Effector memory CD8-positive, alpha-beta T cell (primary cell): ENCODE results near the gene HEATR1.

ENCODE experiments used
- ATAC-seq: fragments of 150-1000 bp; cut with Tn5 transposase; replicated peaks from 2 replicates; pipeline ENCODE4 v1.10.0; 2021; ENCODE audit warnings: mild to moderate bottlenecking, moderate library complexity
- DNase-seq, 3 experiments: peaks; one replicate each; pipeline ENCODE4 v3.0.0; 2021
- H3K27ac Mint-ChIP-seq, 2 donors: one replicate each; pipeline ENCODE4 v1.8.0; 2022; ENCODE audit warnings: mild to moderate bottlenecking in 2 of 2, mixed read lengths in 2 of 2, moderate library complexity in 2 of 2
- H3K27me3 Mint-ChIP-seq, 2 donors: one replicate each; pipeline ENCODE4 v1.8.0; 2022; ENCODE audit warnings: mixed read lengths in 2 of 2
- H3K36me3 Mint-ChIP-seq: one replicate; pipeline ENCODE4 v1.8.0; 2022; ENCODE audit warnings: mild to moderate bottlenecking, moderate library complexity, mixed read lengths; ENCODE audit not compliant: insufficient read depth
- H3K4me1 Mint-ChIP-seq, 2 donors: one replicate each; pipeline ENCODE4 v1.8.0; 2022; ENCODE audit warnings: low read depth in 2 of 2, mixed read lengths in 2 of 2
- H3K4me3 Mint-ChIP-seq, 2 donors: one replicate each; pipeline ENCODE4 v1.8.0; 2022; ENCODE audit warnings: mild to moderate bottlenecking in 2 of 2, mixed read lengths in 2 of 2, moderate library complexity in 2 of 2
- H3K9me3 Mint-ChIP-seq, 2 donors: one replicate each; pipeline ENCODE4 v1.8.0; 2022; ENCODE audit warnings: mixed read lengths in 2 of 2

The HEATR1 gene

DNA sequence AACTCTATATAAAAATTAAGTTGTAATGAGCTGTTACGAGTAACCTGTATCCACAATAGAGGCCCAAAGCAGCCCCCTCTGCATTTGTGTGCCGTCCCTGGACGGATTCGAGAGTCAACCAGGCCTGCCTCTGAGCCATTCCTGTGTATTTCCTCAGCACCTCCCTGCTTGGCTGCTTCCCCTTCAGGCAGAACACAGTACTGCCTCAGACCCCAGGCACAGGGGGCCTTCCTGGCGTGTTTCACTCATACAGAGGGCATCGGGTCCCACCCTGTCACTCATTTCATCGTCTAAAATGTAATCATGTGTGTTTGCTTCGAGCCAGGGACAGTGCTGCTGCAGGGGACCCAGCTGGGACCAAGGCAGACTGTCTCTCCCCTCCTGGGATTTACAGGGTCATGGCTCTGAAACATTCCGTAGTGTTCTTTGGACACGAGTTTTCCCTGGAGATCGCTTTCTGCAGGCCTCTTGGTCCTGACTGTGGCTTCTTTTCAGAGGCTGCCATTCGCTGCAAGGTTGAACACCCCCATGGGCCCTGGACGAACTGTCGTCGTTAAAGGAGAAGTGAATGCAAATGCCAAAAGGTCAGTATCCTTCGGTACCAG lies 61.1 kb downstream of the HEATR1 start:
- Mint-ChIP-seq H3K36me3 (peaks cover 74% of the 10 kb centered on the region), H3K4me3 (no peak overlapping the region), H3K4me1 (peaks cover 11 to 17% of the 10 kb centered on the region in 2 donors), H3K27me3 (no peaks in the 10 kb centered on the region), H3K9me3 (no peaks in the 10 kb centered on the region), H3K27ac (peak overlapping the region in 1 of 2 donors; percentile 77)
- DNase-seq (no peak), ATAC-seq (no peak)

GRCh38 chr1:236541710-236542109 lies 62.6 kb downstream of the HEATR1 start:
- no peak overlapping the region for H3K27ac Mint-ChIP-seq
- no peak for DNase-seq
- H3K36me3 Mint-ChIP-seq: peaks cover 73% of the 10 kb centered on the region

GRCh38 chr1:236540813-236541465 lies 63.4 kb downstream of the HEATR1 start:
- Mint-ChIP-seq H3K36me3 (peaks cover 73% of the 10 kb centered on the region), H3K4me1 (peaks cover 6 to 13% of the 10 kb centered on the region in 2 donors), H3K27ac (peak overlapping the region in 1 of 2 donors; percentile 49), H3K27me3 (no peaks in the 10 kb centered on the region), H3K4me3 (no peak overlapping the region), H3K9me3 (no peaks in the 10 kb centered on the region)
- no peak for DNase-seq
- ATAC-seq: no peak

More at GRCh38 chr1:236541710-236542109, 62.6 kb downstream of the HEATR1 start:
- Mint-ChIP-seq H3K9me3 (no peaks in the 10 kb centered on the region), H3K4me1 (peaks cover 11 to 12% of the 10 kb centered on the region in 2 donors), H3K27me3 (no peaks in the 10 kb centered on the region), H3K4me3 (no peak overlapping the region)
- no peak for ATAC-seq

- no peak for ATAC-seq
- peaks cover 62% of the 10 kb centered on the region for H3K36me3 Mint-ChIP-seq
- DNase-seq: no peak
- no peaks in the 10 kb centered on the region for H3K27me3 Mint-ChIP-seq
- H3K9me3 Mint-ChIP-seq: no peaks in the 10 kb centered on the region
- H3K4me1 Mint-ChIP-seq: peaks cover 22 to 25% of the 10 kb centered on the region in 2 donors
- peak overlapping the region; percentile 78 to 88 for H3K27ac Mint-ChIP-seq
- H3K4me3 Mint-ChIP-seq: no peak overlapping the region
Measured at GRCh38 chr1:236536540-236536939, 67.8 kb downstream of the HEATR1 start.

GRCh38 chr1:236535662-236536161 lies 68.6 kb downstream of the HEATR1 start:
- DNase-seq (no peak), ATAC-seq (no peak)
- no peaks in the 10 kb centered on the region for H3K27me3 Mint-ChIP-seq
- peak overlapping the region; percentile 78 to 88 for H3K27ac Mint-ChIP-seq
- peaks cover 22 to 29% of the 10 kb centered on the region in 2 donors for H3K4me1 Mint-ChIP-seq
- H3K4me3 Mint-ChIP-seq: no peak overlapping the region
- H3K36me3 Mint-ChIP-seq: peaks cover 65% of the 10 kb centered on the region
- no peaks in the 10 kb centered on the region for H3K9me3 Mint-ChIP-seq

- Mint-ChIP-seq H3K36me3 (peaks cover 61% of the 10 kb centered on the region), H3K4me3 (no peak overlapping the region), H3K27me3 (no peaks in the 10 kb centered on the region), H3K27ac (no peak overlapping the region), H3K4me1 (peaks cover 26 to 33% of the 10 kb centered on the region in 2 donors), H3K9me3 (no peaks in the 10 kb centered on the region)
- ATAC-seq: no peak
- DNase-seq: no peak
Measured at GRCh38 chr1:236535190-236535589, 69.1 kb downstream of the HEATR1 start.

GRCh38 chr1:236534151-236534651 lies 70.1 kb downstream of the HEATR1 start:
- H3K4me1 Mint-ChIP-seq: peaks cover 28 to 34% of the 10 kb centered on the region in 2 donors
- DNase-seq (no peak), ATAC-seq (peak; percentile 72)
- no peaks in the 10 kb centered on the region for H3K27me3 Mint-ChIP-seq
- peak overlapping the region; percentile 47 to 85 for H3K27ac Mint-ChIP-seq
- H3K9me3 Mint-ChIP-seq: no peaks in the 10 kb centered on the region
- H3K36me3 Mint-ChIP-seq: peaks cover 63% of the 10 kb centered on the region
- H3K4me3 Mint-ChIP-seq: peak overlapping the region in 1 of 2 donors; percentile 21

DNA sequence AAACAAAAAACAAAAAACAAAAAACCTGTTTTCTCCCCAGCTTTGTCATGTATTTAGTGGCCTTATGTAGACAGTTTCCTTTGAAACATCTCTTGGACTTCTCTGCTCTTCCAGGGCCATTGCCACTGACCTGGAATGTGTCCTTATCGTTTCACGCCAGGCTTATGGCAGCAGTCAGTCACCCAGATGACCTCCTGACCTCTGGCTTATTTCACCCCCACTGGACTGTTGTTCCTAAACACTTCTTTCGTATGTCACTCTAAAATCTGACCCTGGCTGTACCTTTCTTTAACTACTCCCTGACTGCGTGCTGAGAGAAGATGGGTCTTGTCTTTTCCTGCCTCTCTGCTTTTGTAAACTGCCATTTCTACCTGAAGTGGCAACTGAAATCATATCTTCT lies 71.5 kb downstream of the HEATR1 start:
- Mint-ChIP-seq H3K27ac (peak overlapping the region in 1 of 2 donors; percentile 85), H3K9me3 (no peaks in the 10 kb centered on the region), H3K4me1 (peaks cover 32 to 38% of the 10 kb centered on the region in 2 donors), H3K27me3 (no peaks in the 10 kb centered on the region), H3K4me3 (no peak overlapping the region), H3K36me3 (peaks cover 68% of the 10 kb centered on the region)
- no peak for DNase-seq
- ATAC-seq: no peak

- Mint-ChIP-seq H3K27ac (peak overlapping the region in 1 of 2 donors; percentile 25), H3K4me1 (peaks cover 35 to 36% of the 10 kb centered on the region in 2 donors), H3K36me3 (peaks cover 59% of the 10 kb centered on the region), H3K9me3 (no peaks in the 10 kb centered on the region), H3K27me3 (no peaks in the 10 kb centered on the region), H3K4me3 (no peak overlapping the region)
- ATAC-seq (no peak), DNase-seq (no peak)
Measured at GRCh38 chr1:236530959-236531358, 73.4 kb downstream of the HEATR1 start.

DNA sequence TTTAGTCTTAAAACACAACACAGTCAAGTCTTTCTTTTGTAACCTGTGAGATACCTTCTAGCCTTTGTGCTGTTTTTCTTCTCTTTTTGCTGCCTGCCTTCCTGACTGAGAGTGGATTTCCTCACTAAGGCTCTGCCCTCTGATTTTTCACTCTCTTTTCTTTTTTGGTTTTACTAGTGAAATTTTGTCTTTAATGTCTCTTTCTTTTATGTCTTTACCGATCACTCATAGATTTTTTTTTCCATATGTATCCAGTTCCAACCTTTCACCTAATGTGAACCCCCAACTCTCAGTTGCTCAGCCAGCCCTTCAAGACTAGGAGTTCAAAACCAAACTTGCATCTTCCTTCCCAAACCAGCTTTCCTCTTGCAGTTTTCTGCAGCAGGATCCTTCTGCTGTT lies 74.0 kb downstream of the HEATR1 start:
- no peak for DNase-seq
- Mint-ChIP-seq H3K36me3 (peaks cover 60% of the 10 kb centered on the region), H3K27me3 (no peaks in the 10 kb centered on the region), H3K4me1 (peaks cover 30 to 35% of the 10 kb centered on the region in 2 donors), H3K27ac (peak overlapping the region; percentile 11 to 25), H3K9me3 (no peaks in the 10 kb centered on the region), H3K4me3 (no peak overlapping the region)
- ATAC-seq: no peak

- H3K4me3 Mint-ChIP-seq: no peak overlapping the region
Measured at GRCh38 chr1:236526079-236526478, 78.2 kb downstream of the HEATR1 start.

GRCh38 chr1:236524895-236525184 lies 79.5 kb downstream of the HEATR1 start:
- H3K9me3 Mint-ChIP-seq: no peaks in the 10 kb centered on the region
- H3K36me3 Mint-ChIP-seq: peaks cover 50% of the 10 kb centered on the region
- DNase-seq (no peak), ATAC-seq (no peak)
- peak overlapping the region; percentile 98 to 99 for H3K27ac Mint-ChIP-seq
- peaks cover 19 to 25% of the 10 kb centered on the region in 2 donors for H3K4me1 Mint-ChIP-seq
- no peaks in the 10 kb centered on the region for H3K27me3 Mint-ChIP-seq
- H3K4me3 Mint-ChIP-seq: peak overlapping the region; percentile 95 to 100

More at GRCh38 chr1:236526079-236526478, 78.2 kb downstream of the HEATR1 start:
- Mint-ChIP-seq H3K27ac (peak overlapping the region in 1 of 2 donors; percentile 8), H3K9me3 (no peaks in the 10 kb centered on the region), H3K36me3 (peaks cover 52% of the 10 kb centered on the region), H3K27me3 (no peaks in the 10 kb centered on the region), H3K4me1 (peaks cover 27 to 31% of the 10 kb centered on the region in 2 donors)
- ATAC-seq (no peak), DNase-seq (no peak)

DNA sequence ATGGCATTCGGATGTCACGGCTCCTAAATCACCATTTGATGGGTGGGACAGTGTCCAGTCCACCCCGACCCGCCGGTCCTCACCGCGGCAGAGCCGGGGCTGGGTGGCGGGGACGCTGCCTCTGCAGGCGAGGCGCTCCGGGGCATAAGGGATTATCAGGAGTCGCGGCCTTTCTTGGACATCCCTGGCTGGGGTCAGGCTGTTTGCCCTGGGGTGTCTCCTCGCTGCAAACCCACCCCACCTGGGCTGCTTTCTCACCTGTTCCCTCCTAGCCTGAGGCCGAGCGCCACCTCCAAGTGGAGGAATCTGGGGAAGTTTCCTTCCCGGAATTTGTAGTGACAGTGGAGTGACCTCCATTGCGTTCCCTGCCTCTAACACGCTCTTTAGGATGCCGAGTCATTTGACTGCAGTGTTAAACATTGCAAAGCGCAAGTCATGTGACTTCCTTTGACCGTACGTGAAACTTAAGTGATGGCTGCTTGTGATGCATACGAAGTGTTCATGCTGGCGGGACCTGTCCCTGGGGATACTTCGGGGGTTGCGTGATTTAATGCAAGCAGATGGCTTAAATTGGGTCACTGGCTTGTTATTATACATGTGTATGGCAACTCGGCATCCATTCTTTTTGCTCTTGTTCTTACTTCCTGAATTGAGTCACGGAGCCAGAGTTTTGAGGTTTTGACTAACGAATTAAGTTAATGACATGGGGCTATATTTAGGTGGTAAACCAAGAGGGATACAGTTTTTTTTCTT lies 80.0 kb downstream of the HEATR1 start:
- H3K4me3 Mint-ChIP-seq: peak overlapping the region; percentile 95 to 100
- DNase-seq: peak; percentile 52 to 55 (median 53)
- H3K36me3 Mint-ChIP-seq: peaks cover 45% of the 10 kb centered on the region
- no peaks in the 10 kb centered on the region for H3K9me3 Mint-ChIP-seq
- H3K4me1 Mint-ChIP-seq: peaks cover 19 to 25% of the 10 kb centered on the region in 2 donors
- H3K27me3 Mint-ChIP-seq: no peaks in the 10 kb centered on the region
- peak overlapping the region; percentile 98 to 99 for H3K27ac Mint-ChIP-seq
- peak; percentile 86 for ATAC-seq
